Stimulated activated CD4-positive, alpha-beta T cell treated with anti-CD3 and anti-CD28 coated beads, Interleukin-4, amount 100 ng/mL, for 1 hour (primary cell): ENCODE results near the gene XPNPEP3.
"Not testable (repeated sequence)": the region's sequence is repeated elsewhere in the genome, so short reads cannot be mapped to it uniquely, and the experiment has no call there.

ENCODE experiments used
- DNase-seq: peaks from one replicate; pipeline ENCODE4 v3.0.0-alpha.2; 2020

XPNPEP3 gene

GRCh38 chr22:40856513-40857308, at the start of gene XPNPEP3, which contains the start of gene ST13:
TSS of gene XPNPEP3 (plus strand) at chr22:40857148. CDS start at chr22:40857182, 34 bp downstream.
TSS of gene ST13 (minus strand) at chr22:40856639. CDS start at chr22:40856540, 99 bp downstream.
- DNase-seq = peak; percentile 98

GRCh38 chr22:40808018-40808841, 48.7 kb upstream of the XPNPEP3 start:
- no peak for DNase-seq

GRCh38 chr22:40813912-40814315, 43.0 kb upstream of the XPNPEP3 start:
- no peak for DNase-seq

- DNase-seq = no peak
Measured at GRCh38 chr22:40817737-40818136, 39.2 kb upstream of the XPNPEP3 start.

GRCh38 chr22:40818192-40818746, 38.7 kb upstream of the XPNPEP3 start:
- no peak for DNase-seq

GRCh38 chr22:40818747-40819598, 38.0 kb upstream of the XPNPEP3 start, which contains the start of gene SLC25A17:
TSS of gene SLC25A17 (minus strand) at chr22:40819346. CDS start at chr22:40819248, 98 bp downstream.
- peak; percentile 88 for DNase-seq

GRCh38 chr22:40819599-40820140, 37.3 kb upstream of the XPNPEP3 start:
- no peak for DNase-seq

GRCh38 chr22:40823426-40823825, 33.5 kb upstream of the XPNPEP3 start:
- DNase-seq = no peak

GRCh38 chr22:40826292-40826691, 30.7 kb upstream of the XPNPEP3 start:
- not testable (repeated sequence) for DNase-seq

- DNase-seq = no peak
Measured at GRCh38 chr22:40826984-40827741, 29.8 kb upstream of the XPNPEP3 start.

- DNase-seq = no peak
Measured at GRCh38 chr22:40829131-40829530, 27.8 kb upstream of the XPNPEP3 start.

- DNase-seq = no peak
Measured at GRCh38 chr22:40834619-40835018, 22.3 kb upstream of the XPNPEP3 start.

- no peak for DNase-seq
Measured at GRCh38 chr22:40838486-40838885, 18.5 kb upstream of the XPNPEP3 start.

GRCh38 chr22:40844951-40845350, 12.0 kb upstream of the XPNPEP3 start:
- no peak for DNase-seq

GRCh38 chr22:40845816-40846215, 11.1 kb upstream of the XPNPEP3 start:
- not testable (repeated sequence) for DNase-seq

GRCh38 chr22:40853333-40853732, 3.6 kb upstream of the XPNPEP3 start:
- DNase-seq = no peak

- no peak for DNase-seq
Measured at GRCh38 chr22:40853961-40854360, 3.0 kb upstream of the XPNPEP3 start.

GRCh38 chr22:40855071-40855978, 1.6 kb upstream of the XPNPEP3 start:
- DNase-seq = no peak

- no peak for DNase-seq
Measured at GRCh38 chr22:40855979-40856512, 902 bp upstream of the XPNPEP3 start.

GRCh38 chr22:40857309-40857855, 434 bp downstream of the XPNPEP3 start:
- DNase-seq = no peak
